IMR-90 (cell line): ENCODE measurements around the gene SYNGR2. TPM values are rescaled to one million over a fixed set of nuclear protein-coding genes. Genes with fewer than 3 reads are reported as not detected.

Source experiments
- ATAC-seq: fragments of 200-7000 bp; cut with Tn5 transposase; 2 replicates; pipeline ENCODE4 v1.9.1; 2020; ENCODE audit warnings: low read depth, mild to moderate bottlenecking, moderate library complexity
- BruUV-seq: library from RNA; stranded (reverse); fragments of 400-500 nt; replicated peaks from 2 replicates; lab custom pipeline; 2021; lab: Mats Ljungman, UMichigan
- CTCF ChIA-PET: fragments of 300-600 bp; formaldehyde crosslinking; extraction: SDS; loops from one replicate; lab custom pipeline; 2021; ENCODE audit warnings: antibody characterized with exemption; lab: Yijun Ruan, JAX
- POLR2A ChIA-PET: fragments of 300-600 bp; sonication (Branson Sonifier 250); formaldehyde crosslinking; loops from one replicate; lab custom pipeline; 2022; ENCODE audit warnings: antibody characterized with exemption; ENCODE audit not compliant: unreplicated experiment; lab: Charles Lee
- DNase-seq: peaks from one replicate; pipeline ENCODE4 v3.0.0; 2013
- H2AFZ ChIP-seq: replicated peaks from 2 replicates; pipeline ENCODE3; 2013; ENCODE audit warnings: low read length, mild to moderate bottlenecking; ENCODE audit not compliant: poor library complexity
- H2AK5ac ChIP-seq: 2 replicates; pipeline ENCODE4 v1.6.1; 2013; ENCODE audit warnings: low read depth, low read length, inconsistent platforms
- H2AK9ac ChIP-seq: replicated peaks from 2 replicates; pipeline ENCODE3; 2013; ENCODE audit warnings: mild to moderate bottlenecking, low read depth, low read length, moderate library complexity; ENCODE audit not compliant: poor library complexity
- H2BK120ac ChIP-seq: 2 replicates; pipeline ENCODE4 v1.6.1; 2013; ENCODE audit warnings: low read depth, low read length, inconsistent platforms
- H2BK15ac ChIP-seq: 3 replicates; pipeline ENCODE4 v1.6.1; 2013; ENCODE audit warnings: low read depth, low read length, inconsistent platforms
- H2BK20ac ChIP-seq: 2 replicates; pipeline ENCODE4 v1.6.1; 2013; ENCODE audit warnings: low read depth, mild to moderate bottlenecking, inconsistent platforms, low read length, moderate library complexity
- H2BK5ac ChIP-seq: 2 replicates; pipeline ENCODE4 v1.6.1; 2013; ENCODE audit warnings: mild to moderate bottlenecking, low read depth, low read length, inconsistent platforms; ENCODE audit not compliant: poor library complexity, severe bottlenecking
- H3K14ac ChIP-seq: replicated peaks from 2 replicates; pipeline ENCODE4 v1.6.1; 2013; ENCODE audit warnings: low read depth, low read length, inconsistent platforms
- H3K18ac ChIP-seq: 2 replicates; pipeline ENCODE4 v1.6.1; 2013; ENCODE audit warnings: low read depth, low read length, control low read depth
- H3K23ac ChIP-seq: 2 replicates; pipeline ENCODE4 v1.6.1; 2013; ENCODE audit warnings: low read depth, low read length, inconsistent platforms
- H3K27ac ChIP-seq: 2 replicates; pipeline ENCODE4 v1.5.1; 2013; ENCODE audit warnings: mild to moderate bottlenecking, control low read depth, low read length; ENCODE audit not compliant: insufficient read depth
- H3K27me3 ChIP-seq: 2 replicates; pipeline ENCODE4 v1.6.1; 2013; ENCODE audit warnings: low read length; ENCODE audit not compliant: control insufficient read depth, insufficient read depth
- H3K36me3 ChIP-seq: 2 replicates; pipeline ENCODE4 v1.6.1; 2013; ENCODE audit warnings: low read length, mixed read lengths; ENCODE audit not compliant: control insufficient read depth, insufficient read depth
- H3K4ac ChIP-seq: 2 replicates; pipeline ENCODE4 v1.6.1; 2013; ENCODE audit warnings: low read depth, low read length, inconsistent platforms
- H3K4me1 ChIP-seq: 2 replicates; pipeline ENCODE4 v1.6.1; 2013; ENCODE audit warnings: low read length, mixed read lengths; ENCODE audit not compliant: control insufficient read depth, insufficient read depth
- H3K4me2 ChIP-seq: 2 replicates; pipeline ENCODE4 v1.6.1; 2013; ENCODE audit warnings: low read depth, mild to moderate bottlenecking, control low read depth, low read length, moderate library complexity
- H3K4me3 ChIP-seq: 2 replicates; pipeline ENCODE4 v1.5.1; 2013; ENCODE audit warnings: low read depth, mild to moderate bottlenecking, control low read depth, low read length, moderate library complexity; ENCODE audit not compliant: insufficient read depth
- H3K56ac ChIP-seq: 2 replicates; pipeline ENCODE4 v1.6.1; 2013; ENCODE audit warnings: low read length, inconsistent platforms; ENCODE audit not compliant: insufficient read depth; ENCODE audit errors: extremely low read depth
- H3K79me1 ChIP-seq, 2 experiments: 2 replicates each; pipeline ENCODE4 v1.6.1; 2013; ENCODE audit warnings: low read length in 2 of 2, inconsistent platforms in 1 of 2, low read depth in 1 of 2
- H3K9ac ChIP-seq: 2 replicates; pipeline ENCODE4 v1.6.1; 2013; ENCODE audit warnings: low read depth, low read length, control low read depth
- H3K9me1 ChIP-seq: 2 replicates; pipeline ENCODE4 v1.6.1; 2013; ENCODE audit warnings: low read length, inconsistent platforms; ENCODE audit not compliant: insufficient read depth
- H3K9me3 ChIP-seq: 2 replicates; pipeline ENCODE4 v1.6.1; 2013; ENCODE audit warnings: low read length; ENCODE audit not compliant: control insufficient read depth, insufficient read depth
- H4K20me1 ChIP-seq: 2 replicates; pipeline ENCODE4 v1.6.1; 2013; ENCODE audit warnings: low read length, inconsistent platforms; ENCODE audit not compliant: insufficient read depth
- H4K5ac ChIP-seq: 2 replicates; pipeline ENCODE4 v1.6.1; 2013; ENCODE audit warnings: mild to moderate bottlenecking, low read depth, low read length, control low read depth
- H4K8ac ChIP-seq, 2 experiments: 2 replicates each; pipeline ENCODE4 v1.6.1; 2013; ENCODE audit warnings: low read depth in 2 of 2, low read length in 2 of 2, control low read depth in 1 of 2, inconsistent platforms in 1 of 2
- H4K91ac ChIP-seq: 2 replicates; pipeline ENCODE4 v1.6.1; 2013; ENCODE audit warnings: low read depth, low read length, inconsistent platforms; ENCODE audit not compliant: insufficient read depth
- NFE2L2 ChIP-seq: fragments of 150-350 bp; IDR thresholded peaks from 2 replicates; pipeline ENCODE4 v1.6.1; 2016; ENCODE audit warnings: low read depth, mild to moderate bottlenecking, low read length
- WGBS, 2 experiments: methylation state at CpG; one replicate each; pipeline versions ENCODE4 v1.1.5 to v1.1.7; 2013; ENCODE audit warnings: missing lambda C conversion rate in 2 of 2; ENCODE audit not compliant: insufficient read length in 1 of 2; ENCODE audit errors: extremely low coverage in 2 of 2; 5-methylcytosine and 5-hydroxymethylcytosine counted together
- dilution Hi-C: fragments of 300-500 bp; cut with HindIII; formaldehyde crosslinking; loops from one replicate; pipeline ENCODE4 v1.14.3; 2018; ENCODE audit warnings: low sequenced_read_pairs; ENCODE audit not compliant: unreplicated experiment
- in situ Hi-C: fragments of 300-500 bp; cut with MboI; formaldehyde crosslinking; loops from 3 replicates; pipeline ENCODE4 v1.14.3; 2019; ENCODE audit warnings: low sequenced_read_pairs, inconsistent platforms, mixed read lengths
- intact Hi-C: fragments of 100-400 bp; cut with micrococcal nuclease; formaldehyde crosslinking; loops from 2 replicates; pipeline ENCODE4 v1.10.0; 2022
- polyA plus RNA-seq, 3 experiments: library from polyadenylated mRNA; depleted of rRNA; stranded (reverse); fragments of >200 nt; gene quantifications; 2 replicates each; pipeline ENCODE4 v1.2.3, GENCODE V29; 2012; ENCODE audit warnings: low replicate concordance in 1 of 3
- total RNA-seq: library from RNA; depleted of rRNA; stranded (reverse); fragments of >200 nt; gene quantifications from 2 replicates; pipeline ENCODE4 v1.2.3, GENCODE V29; 2012

SYNGR2 gene
- total and polyA plus RNA-seq, 2 of the 4 experiments (the other 2 are of a cell fraction): 11.1 to 63.1 TPM

- ATAC-seq (no peak), DNase-seq (no peak)
- Histone ChIP-seq H2AK9ac (no peak overlapping the region), H4K5ac (no peak overlapping the region), H3K56ac (no peak overlapping the region; the same call in 1 of the 2 replicates), H3K9me3 (no peaks in the 10 kb centered on the region), H3K4me2 (no peak overlapping the region), H2AFZ (no peak overlapping the region), H4K91ac (no peak overlapping the region), H3K18ac (no peak overlapping the region), H3K4ac (no peak overlapping the region), H3K4me1 (no peaks in the 10 kb centered on the region), H3K27ac (no peak overlapping the region), H2BK20ac (no peak overlapping the region), H4K8ac (no peak overlapping the region), H2BK120ac (no peak overlapping the region), H3K23ac (no peak overlapping the region), H3K27me3 (no peaks in the 10 kb centered on the region), H2BK5ac (no peak overlapping the region), H3K36me3 (peaks cover 4% of the 10 kb centered on the region; the same call in 1 of the 2 replicates), H2BK15ac (no peak overlapping the region), H4K20me1 (no peaks in the 10 kb centered on the region), H2AK5ac (no peak overlapping the region), H3K4me3 (no peak overlapping the region), H3K14ac (no peak overlapping the region), H3K79me1 (no peaks in the 10 kb centered on the region; a peak in 1 of 4 replicates), H3K9ac (no peak overlapping the region), H3K9me1 (no peaks in the 10 kb centered on the region)
- ChIA-PET POLR2A (no interaction called here), CTCF (no interaction called here)
- in situ Hi-C loops (no loop called here), dilution Hi-C loops (no loop called here), intact Hi-C loops (no loop called here)
- WGBS, 2 experiments: 91% methylated on average over 10 of the region's 17 CpGs; no CpG with 5 or more reads in 1 of the 2 experiments
- no peak for TF ChIP-seq NFE2L2
- no TSS peak for BruUV-seq
Measured at GRCh38 chr17:78205124-78205775, 36.9 kb downstream of the SYNGR2 start.
